Esophagus muscularis mucosa (tissue), 4 donors: ENCODE data around the gene IKZF1.

Source experiments
- CTCF ChIP-seq, 3 experiments: fragments of 200-600 bp in 2 of 3; fragments of 450-650 bp in 1 of 3; sonication (generic) in 2 of 3; IDR thresholded peaks; one replicate each; pipeline ENCODE4 v1.5.1; 2017 to 2019; ENCODE audit warnings: antibody characterized with exemption in 3 of 3, mild to moderate bottlenecking in 2 of 3, moderate library complexity in 1 of 3
- EP300 ChIP-seq: sonication (generic); formaldehyde crosslinking; IDR thresholded peaks from one replicate; pipeline ENCODE4 v1.6.1; 2017; ENCODE audit warnings: antibody characterized with exemption
- POLR2AphosphoS5 ChIP-seq, 2 donors: sonication (generic); formaldehyde crosslinking; IDR thresholded peaks; one replicate each; pipeline ENCODE4 v1.6.1; 2017; ENCODE audit warnings: antibody characterized with exemption in 2 of 2

DNA sequence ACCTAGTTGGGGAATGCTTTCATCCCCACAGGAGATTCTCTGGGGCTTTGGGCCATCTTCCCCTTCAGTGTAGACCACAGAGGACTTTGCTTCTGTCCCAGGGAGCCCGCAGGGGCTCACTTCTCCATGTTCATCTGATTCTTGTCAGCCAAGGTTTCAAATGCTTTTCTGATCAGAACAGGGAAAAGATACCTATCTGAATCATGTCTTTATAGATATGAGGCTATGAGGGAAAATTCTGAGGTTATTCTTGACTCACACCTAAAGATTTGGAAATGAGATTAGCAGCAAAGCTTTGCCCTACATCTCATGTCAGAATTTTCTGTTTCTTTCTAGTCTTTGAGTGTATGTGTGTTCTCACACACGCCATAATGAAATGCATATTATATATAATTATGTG lies 92.3 kb downstream of the IKZF1 start:
- TF ChIP-seq CTCF (IDR thresholded peaks at IDR 0.05) = no peak
- no peak for TF ChIP-seq EP300
- no peak for TF ChIP-seq POLR2AphosphoS5 (IDR thresholded peaks at IDR 0.05)
